Transverse colon (tissue), 4 donors: Measurements from ENCODE around the gene SGCA. TPM values are rescaled to one million over a fixed set of nuclear protein-coding genes. Genes with fewer than 3 reads are reported as not detected.

Experiments used
- DNase-seq: peaks from one replicate; pipeline ENCODE4 v3.0.0-alpha.2; 2019
- H3K27ac ChIP-seq, 4 donors: fragments of 200-600 bp; sonication (generic); 2 replicates each; pipeline ENCODE4 v1.5.1; 2016 to 2018; ENCODE audit warnings: inconsistent platforms in 4 of 4
- H3K27me3 ChIP-seq: fragments of 200-600 bp; sonication (generic); 2 replicates; pipeline ENCODE4 v1.5.1; 2017; ENCODE audit warnings: inconsistent platforms
- H3K36me3 ChIP-seq, 4 donors: fragments of 200-600 bp; sonication (generic); 2 replicates each; pipeline ENCODE4 v1.5.1; 2017 to 2019; ENCODE audit warnings: inconsistent platforms in 4 of 4
- H3K4me1 ChIP-seq, 4 donors: fragments of 200-600 bp; sonication (generic); 2 replicates each; pipeline ENCODE4 v1.5.1; 2017 to 2020; ENCODE audit warnings: inconsistent platforms in 4 of 4
- H3K4me3 ChIP-seq, 4 donors: fragments of 200-600 bp; sonication (generic); 1 replicate in 1 of 4; 2 replicates in 3 of 4; pipeline versions ENCODE4 v1.5.1 to v1.6.1; 2017 to 2019; ENCODE audit warnings: inconsistent platforms in 4 of 4
- H3K9me3 ChIP-seq, 2 donors: fragments of 200-600 bp; sonication (generic); 2 replicates each; pipeline ENCODE4 v1.5.1; 2017 to 2019; ENCODE audit warnings: inconsistent platforms in 2 of 2
- CTCF ChIP-seq, 5 experiments: fragments of 200-600 bp in 3 of 5; fragments of 450-650 bp in 2 of 5; sonication (generic) in 3 of 5; IDR thresholded peaks; 1 replicate in 2 of 5; 2 replicates in 3 of 5; pipeline ENCODE4 v1.5.1; 2016 to 2017; ENCODE audit warnings: antibody characterized with exemption in 5 of 5, inconsistent platforms in 3 of 5, mild to moderate bottlenecking in 2 of 5, moderate library complexity in 1 of 5
- EP300 ChIP-seq: sonication (generic); formaldehyde crosslinking; IDR thresholded peaks from one replicate; pipeline ENCODE4 v1.6.1; 2017; ENCODE audit warnings: antibody characterized with exemption, low read depth
- POLR2A ChIP-seq: fragments of 450-650 bp; IDR thresholded peaks from one replicate; pipeline ENCODE4 v1.6.1; 2016; ENCODE audit warnings: antibody characterized with exemption, mild to moderate bottlenecking, moderate library complexity
- POLR2AphosphoS5 ChIP-seq, 3 donors: sonication (generic); formaldehyde crosslinking; IDR thresholded peaks; one replicate each; pipeline ENCODE4 v1.6.1; 2016; ENCODE audit warnings: antibody characterized with exemption in 3 of 3
- WGBS, 2 donors: methylation state at CpG; one replicate each; pipeline ENCODE4 v1.1.5; 2018; ENCODE audit warnings: low coverage in 1 of 2; 5-methylcytosine and 5-hydroxymethylcytosine counted together
- in situ Hi-C, 4 donors: fragments of 200-750 bp; cut with MboI; loops; one replicate each; pipeline versions ENCODE4 v1.15.0 to v1.15.1; 2017; ENCODE audit warnings: low sequenced_read_pairs in 3 of 4, low pct_ligation_motif_present in 1 of 4, low pct_unique_long_range_greater_than_20kb in 1 of 4
- intact Hi-C: fragments of 100-400 bp; cut with DNase I; formaldehyde crosslinking; loops from one replicate; pipeline ENCODE4 v1.15.1; 2023; ENCODE audit warnings: low total_unique reads
- total RNA-seq, 4 donors: library from RNA; depleted of rRNA; stranded (reverse); fragments of >200 nt; gene quantifications; one replicate each; pipeline ENCODE4 v1.1.0, GENCODE V29; 2016

Gene SGCA
- total RNA-seq, 4 donors from 2014 or later = 3.7 to 65.3 (median 7.6) TPM

- DNase-seq = no peak
- no peaks in the 10 kb centered on the region for H3K9me3 ChIP-seq
- H3K27ac ChIP-seq = peak overlapping the region; percentile 81 to 95 (median 89)
- H3K27me3 ChIP-seq = peaks cover 30% of the 10 kb centered on the region
- TF ChIP-seq EP300 = no peak
- no peak for TF ChIP-seq CTCF (IDR thresholded peaks at IDR 0.05)
- TF ChIP-seq POLR2AphosphoS5 (IDR thresholded peaks at IDR 0.05) = no peak
- intact Hi-C loops (no loop called here), in situ Hi-C loops (loop anchor here in 3 of 4 donors (5.0 to 10.0 kb wide), 3 partner anchors 56 to 66 kb away; partner anchors contain the start of gene TMEM92 (in 1 of the 3))
- no peak overlapping the region for H3K4me3 ChIP-seq
- peaks cover 29 to 66% (median 44%) of the 10 kb centered on the region in 4 donors for H3K4me1 ChIP-seq
- 82 to 85% methylated on average over 3 of the region's 3 CpGs for WGBS, 2 donors
- no peaks in the 10 kb centered on the region for H3K36me3 ChIP-seq
These were observed 42.8 kb downstream of the SGCA start for GRCh38 chr17:50208611-50209061.

GRCh38 chr17:50209133-50209471 is 43.3 kb downstream of the SGCA start:
- intact Hi-C loops = no loop called here
- Histone ChIP-seq H3K4me3 (no peak overlapping the region), H3K36me3 (no peaks in the 10 kb centered on the region), H3K27ac (peak overlapping the region; percentile 81 to 95 (median 89)), H3K27me3 (peaks cover 25% of the 10 kb centered on the region), H3K9me3 (no peaks in the 10 kb centered on the region), H3K4me1 (peaks cover 29 to 61% (median 43%) of the 10 kb centered on the region in 4 donors)
- in situ Hi-C loops = loop anchor here in 3 of 4 donors (5.0 to 10.0 kb wide), 3 partner anchors 56 to 66 kb away; partner anchors contain the start of gene TMEM92 (in 1 of the 3)
- TF ChIP-seq POLR2A (no peak), POLR2AphosphoS5 (IDR thresholded peaks at IDR 0.05) (no peak), EP300 (no peak), CTCF (IDR thresholded peaks at IDR 0.05) (no peak)
- DNase-seq = no peak
- WGBS, 2 donors = 78 to 83% methylated on average over 6 of the region's 6 CpGs

DNA sequence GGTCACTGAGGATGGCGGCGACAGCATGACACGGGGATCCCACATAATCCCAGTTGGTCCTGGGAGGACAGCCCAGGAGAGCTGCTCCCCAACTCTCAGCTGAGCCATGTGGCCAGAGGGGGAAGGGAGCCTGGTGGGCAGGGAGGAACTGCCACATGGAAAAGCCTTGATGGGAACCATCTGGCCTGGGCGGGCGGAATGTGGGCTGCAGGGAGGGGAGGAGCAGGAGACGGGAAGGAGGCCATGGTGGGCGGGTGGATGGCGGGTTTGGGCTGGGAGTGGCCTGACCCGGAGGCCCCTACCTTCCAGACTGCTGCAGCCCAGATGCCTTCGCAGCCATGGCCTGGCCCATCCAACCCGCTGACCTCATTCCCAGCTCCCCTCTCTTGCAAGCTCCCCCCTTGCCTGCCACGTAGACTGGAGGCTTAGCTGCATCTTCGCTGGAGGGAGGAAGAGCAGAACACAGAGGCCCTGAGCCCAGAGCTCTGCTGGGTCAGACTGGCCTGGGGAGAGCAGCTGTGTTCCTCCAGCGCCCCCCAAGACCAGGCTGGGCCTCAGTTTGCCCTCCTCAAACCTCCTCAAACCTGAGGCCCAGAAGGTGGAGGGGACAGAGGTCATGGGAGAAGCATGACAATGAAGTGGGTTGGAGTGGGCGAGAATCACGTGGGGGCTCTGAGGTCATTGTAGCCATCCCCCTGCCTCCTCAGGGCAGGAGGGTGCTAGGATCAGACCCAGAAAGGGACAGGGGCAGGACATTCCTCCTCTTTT is 43.9 kb downstream of the SGCA start:
- in situ Hi-C loops = loop anchor here in 3 of 4 donors (5.0 to 10.0 kb wide), 3 partner anchors 55 to 65 kb away; partner anchors contain the start of gene TMEM92 (in 1 of the 3)
- 54 to 60% methylated on average over 3 to 15 of the region's 16 CpGs for WGBS, 2 donors
- no peak overlapping the region for H3K4me3 ChIP-seq

More for the DNA sequence above, 43.9 kb downstream of the SGCA start:
- Histone ChIP-seq H3K4me1 (peaks cover 29 to 56% (median 40%) of the 10 kb centered on the region in 4 donors), H3K9me3 (no peaks in the 10 kb centered on the region), H3K36me3 (no peaks in the 10 kb centered on the region), H3K27me3 (peaks cover 20% of the 10 kb centered on the region), H3K27ac (peak overlapping the region; percentile 88 to 95 (median 92))
- intact Hi-C loops = no loop called here
- DNase-seq = peak; percentile 84
- peak; percentile 52 for TF ChIP-seq POLR2A
- peak; percentile 82 to 94 (median 89) for TF ChIP-seq POLR2AphosphoS5 (IDR thresholded peaks at IDR 0.05)
- peak; percentile 7 for TF ChIP-seq EP300
- TF ChIP-seq CTCF (IDR thresholded peaks at IDR 0.05) = no peak
